Trophoblast cell (in vitro differentiated cells and primary cell): ENCODE data around the gene MMP25.
A peak's percentile ranks its signal among the peaks of the same experiment; 100 is the strongest.

Source experiments
- DNase-seq, 2 donors: peaks; one replicate each; pipeline ENCODE4 v3.0.0-alpha.2; 2016
- H2AFZ ChIP-seq: 2 replicates; pipeline ENCODE4 v1.6.1; 2013; ENCODE audit warnings: low read length, moderate library complexity, mild to moderate bottlenecking; ENCODE audit not compliant: insufficient read depth, poor library complexity
- H2AK5ac ChIP-seq: 2 replicates; pipeline ENCODE4 v1.6.1; 2013; ENCODE audit warnings: mild to moderate bottlenecking, low read length
- H2BK120ac ChIP-seq: 2 replicates; pipeline ENCODE4 v1.6.1; 2013; ENCODE audit warnings: low read length, mild to moderate bottlenecking, moderate library complexity; ENCODE audit not compliant: insufficient read depth, poor library complexity
- H2BK12ac ChIP-seq: 2 replicates; pipeline ENCODE4 v1.6.1; 2013; ENCODE audit warnings: mild to moderate bottlenecking, low read length, moderate library complexity
- H2BK5ac ChIP-seq: 2 replicates; pipeline ENCODE4 v1.6.1; 2013; ENCODE audit warnings: low read length, low read depth, moderate library complexity, mild to moderate bottlenecking; ENCODE audit not compliant: poor library complexity
- H3K14ac ChIP-seq: 2 replicates; pipeline ENCODE4 v1.6.1; 2013; ENCODE audit warnings: mild to moderate bottlenecking, low read length
- H3K18ac ChIP-seq: 2 replicates; pipeline ENCODE4 v1.6.1; 2013; ENCODE audit warnings: mild to moderate bottlenecking, low read length
- H3K23ac ChIP-seq: 2 replicates; pipeline ENCODE4 v1.6.1; 2013; ENCODE audit warnings: low read length
- H3K27ac ChIP-seq: 2 replicates; pipeline ENCODE4 v1.5.1; 2013; ENCODE audit warnings: low read depth, mild to moderate bottlenecking, inconsistent platforms, low read length, moderate library complexity
- H3K27me3 ChIP-seq: 2 replicates; pipeline ENCODE4 v1.6.1; 2013; ENCODE audit warnings: inconsistent platforms, mild to moderate bottlenecking, low read length, moderate library complexity; ENCODE audit not compliant: insufficient read depth
- H3K36me3 ChIP-seq, 2 experiments: 1 replicate in 1 of 2; 2 replicates in 1 of 2; pipeline ENCODE4 v1.6.1; 2013; ENCODE audit warnings: low read length in 2 of 2, mild to moderate bottlenecking in 2 of 2, moderate library complexity in 1 of 2; ENCODE audit not compliant: insufficient read depth in 2 of 2, control insufficient read depth in 1 of 2
- H3K4ac ChIP-seq: 2 replicates; pipeline ENCODE4 v1.6.1; 2013; ENCODE audit warnings: low read depth, mild to moderate bottlenecking, low read length, moderate library complexity
- H3K4me1 ChIP-seq, 2 experiments: 1 replicate in 1 of 2; 2 replicates in 1 of 2; pipeline ENCODE4 v1.6.1; 2013; ENCODE audit warnings: low read length in 2 of 2, mild to moderate bottlenecking in 2 of 2, moderate library complexity in 1 of 2; ENCODE audit not compliant: insufficient read depth in 2 of 2, control insufficient read depth in 1 of 2
- H3K4me2 ChIP-seq: 2 replicates; pipeline ENCODE4 v1.6.1; 2013; ENCODE audit warnings: inconsistent platforms, mild to moderate bottlenecking, low read length, moderate library complexity
- H3K4me3 ChIP-seq: 2 replicates; pipeline ENCODE4 v1.5.1; 2013; ENCODE audit warnings: mild to moderate bottlenecking, low read depth, low read length, inconsistent platforms
- H3K79me1 ChIP-seq: one replicate; pipeline ENCODE4 v1.6.1; 2013; ENCODE audit warnings: low read length
- H3K79me2 ChIP-seq: 2 replicates; pipeline ENCODE4 v1.6.1; 2013; ENCODE audit warnings: low read length, mild to moderate bottlenecking; ENCODE audit not compliant: control insufficient read depth, insufficient read depth, poor library complexity
- H3K9ac ChIP-seq: 2 replicates; pipeline ENCODE4 v1.6.1; 2013; ENCODE audit warnings: mild to moderate bottlenecking, low read length
- H3K9me3 ChIP-seq: 2 replicates; pipeline ENCODE4 v1.6.1; 2013; ENCODE audit warnings: low read depth, mild to moderate bottlenecking, control low read depth, inconsistent platforms, low read length; ENCODE audit not compliant: insufficient read depth
- H4K12ac ChIP-seq: 2 replicates; pipeline ENCODE4 v1.6.1; 2013; ENCODE audit warnings: low read depth, mild to moderate bottlenecking, low read length, moderate library complexity
- H4K8ac ChIP-seq: 2 replicates; pipeline ENCODE4 v1.6.1; 2013; ENCODE audit warnings: low read depth, mild to moderate bottlenecking, low read length, moderate library complexity
- H4K91ac ChIP-seq: one replicate; pipeline ENCODE4 v1.6.1; 2013; ENCODE audit warnings: low read depth, mild to moderate bottlenecking, low read length, moderate library complexity
- WGBS: extraction: QIAGEN DNeasy Blood & Tissue Kit; methylation state at CpG from one replicate; pipeline ENCODE4 v1.1.7; 2013; ENCODE audit warnings: missing lambda C conversion rate; ENCODE audit not compliant: insufficient read length, insufficient coverage; ENCODE audit errors: extremely low coverage; 5-methylcytosine and 5-hydroxymethylcytosine counted together

MMP25 gene

DNA sequence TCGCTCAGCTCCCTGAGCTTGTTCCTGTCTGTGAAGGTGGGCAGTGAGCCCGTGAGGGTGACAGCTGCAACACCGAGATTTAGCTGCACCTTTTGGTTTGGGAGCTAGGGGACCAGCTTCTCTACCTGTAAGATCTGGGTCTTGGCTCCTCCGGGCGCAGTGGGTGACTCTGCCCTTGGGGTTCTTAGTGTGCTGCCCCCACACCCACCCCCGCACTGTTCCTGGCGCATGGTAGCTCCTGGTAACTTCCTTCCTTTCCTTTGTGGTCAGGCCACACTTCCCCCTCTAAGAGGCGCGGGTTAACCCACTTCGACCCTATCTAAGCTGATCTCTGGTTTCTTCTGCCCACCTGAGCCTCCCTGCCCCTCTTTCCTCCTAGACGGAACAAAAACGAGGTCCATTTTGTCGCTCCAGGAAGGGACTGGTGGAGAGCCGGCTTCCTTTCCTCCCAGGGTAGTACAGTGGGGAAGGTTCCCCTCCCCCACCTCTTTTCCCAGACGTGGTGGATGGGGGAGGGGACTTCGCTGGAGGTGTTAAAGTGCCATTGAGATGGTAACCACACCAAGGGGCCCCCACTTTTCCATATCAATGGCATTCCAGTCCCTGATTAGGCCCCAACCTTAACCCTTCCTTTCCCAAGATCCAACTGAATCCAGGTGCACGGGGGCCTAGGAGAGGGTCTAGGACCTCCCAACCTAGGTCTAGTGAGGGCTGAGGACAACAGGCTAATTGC, 38.2 kb upstream of the MMP25 start:
- Histone ChIP-seq H4K91ac (peak overlapping the region; percentile 98), H3K14ac (peak overlapping the region; percentile 78), H3K79me1 (peaks cover 45% of the 10 kb centered on the region), H3K18ac (peak overlapping the region; percentile 89), H3K9ac (no peak overlapping the region), H2BK120ac (peak overlapping the region; percentile 87), H3K36me3 (no peaks in the 10 kb centered on the region), H3K4me2 (peak overlapping the region; percentile 45), H3K27ac (peak overlapping the region; percentile 100), H2AK5ac (peak overlapping the region; percentile 89), H3K79me2 (peaks cover 9% of the 10 kb centered on the region), H3K9me3 (no peaks in the 10 kb centered on the region), H4K8ac (peak overlapping the region; percentile 72), H2BK5ac (peak overlapping the region; percentile 98), H2AFZ (peak overlapping the region; percentile 50), H3K23ac (no peak overlapping the region), H4K12ac (peak overlapping the region; percentile 38), H3K27me3 (no peaks in the 10 kb centered on the region), H3K4me3 (no peak overlapping the region), H2BK12ac (peak overlapping the region; percentile 85), H3K4me1 (peaks cover 40 to 59% of the 10 kb centered on the region in 2 experiments), H3K4ac (peak overlapping the region; percentile 35)
- DNase-seq: no peak
- no CpG with 5 or more reads among the region's 17 CpGs for WGBS

DNA sequence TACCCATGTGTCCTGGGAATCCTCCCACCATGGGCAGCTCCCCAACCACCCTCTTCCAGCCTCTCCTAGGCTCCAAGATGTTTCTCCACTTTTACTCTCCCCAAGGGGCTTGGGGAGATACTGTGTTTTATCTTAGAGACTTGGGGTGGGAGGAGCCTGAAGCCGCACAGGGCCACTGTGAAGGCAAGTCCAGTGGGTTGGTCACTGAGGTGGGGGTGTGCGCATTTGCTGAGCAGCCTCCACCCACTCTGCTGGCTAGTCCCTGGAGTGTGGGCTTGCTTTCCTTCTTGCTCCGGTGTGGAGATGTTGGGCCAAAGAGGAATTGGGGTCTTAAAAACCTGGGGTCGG, 37.7 kb upstream of the MMP25 start:
- Histone ChIP-seq H3K27me3 (no peaks in the 10 kb centered on the region), H2BK12ac (peak overlapping the region; percentile 85), H3K14ac (peak overlapping the region; percentile 78), H3K36me3 (no peaks in the 10 kb centered on the region), H2AK5ac (peak overlapping the region; percentile 89), H4K12ac (peak overlapping the region; percentile 54), H3K4me3 (no peak overlapping the region), H2BK120ac (peak overlapping the region; percentile 87), H3K9ac (no peak overlapping the region), H3K9me3 (no peaks in the 10 kb centered on the region), H3K4me2 (peak overlapping the region; percentile 45), H3K27ac (peak overlapping the region; percentile 100), H3K79me1 (peaks cover 45% of the 10 kb centered on the region), H4K8ac (peak overlapping the region; percentile 72), H2BK5ac (peak overlapping the region; percentile 98), H2AFZ (peak overlapping the region; percentile 10), H3K4ac (peak overlapping the region; percentile 35), H3K23ac (no peak overlapping the region), H4K91ac (peak overlapping the region; percentile 98), H3K18ac (peak overlapping the region; percentile 89), H3K79me2 (peaks cover 9% of the 10 kb centered on the region), H3K4me1 (peaks cover 46 to 65% of the 10 kb centered on the region in 2 experiments)
- no CpG with 5 or more reads among the region's 4 CpGs for WGBS
- no peak for DNase-seq

DNA sequence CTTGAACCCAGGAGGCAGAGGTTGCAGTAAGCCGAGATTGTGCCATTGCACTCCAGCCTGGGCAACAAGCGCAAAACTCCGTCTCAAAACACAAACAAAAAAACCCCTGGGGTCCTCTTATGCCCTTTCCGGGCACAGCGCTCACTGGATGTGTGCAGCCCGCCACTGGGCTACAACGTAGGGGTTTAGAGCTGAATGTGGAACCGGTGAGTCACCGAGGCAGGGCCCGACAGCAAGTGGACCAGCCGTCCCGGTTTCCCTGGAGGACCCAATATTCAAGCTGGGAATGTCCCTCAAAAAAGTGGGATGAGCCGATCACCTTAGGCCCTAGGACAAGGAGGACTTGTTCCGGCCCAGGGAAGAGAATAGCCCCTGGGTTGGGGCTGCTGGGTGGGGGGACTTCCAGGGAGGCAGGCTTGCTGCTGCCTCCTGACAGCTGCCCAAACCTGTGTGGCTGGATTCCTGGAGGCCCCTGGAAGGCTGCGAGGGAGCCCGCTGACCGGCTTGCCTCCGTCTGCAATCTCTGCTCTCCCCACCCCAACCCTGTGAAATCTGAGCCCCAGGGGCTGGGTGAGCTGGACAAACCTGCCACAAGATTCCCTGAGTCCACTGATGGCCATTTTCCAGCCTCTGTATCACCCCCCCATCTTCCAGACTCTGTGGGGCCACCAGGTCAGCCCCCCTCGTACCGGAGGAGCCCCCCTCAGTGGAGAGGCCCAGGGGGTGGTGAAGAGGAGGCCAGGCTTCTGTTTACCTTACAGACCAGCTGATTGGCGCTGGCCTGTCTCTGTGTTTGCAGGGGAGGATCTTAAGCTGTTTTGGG, 36.6 kb upstream of the MMP25 start:
- Histone ChIP-seq H3K14ac (peak overlapping the region; percentile 94), H3K4me3 (no peak overlapping the region), H3K18ac (peak overlapping the region; percentile 73), H3K4me2 (peak overlapping the region; percentile 67), H3K4ac (peak overlapping the region; percentile 41), H3K9me3 (no peaks in the 10 kb centered on the region), H2BK12ac (peak overlapping the region; percentile 80), H4K91ac (peak overlapping the region; percentile 98), H3K23ac (no peak overlapping the region), H3K9ac (no peak overlapping the region), H3K36me3 (peaks cover 7% of the 10 kb centered on the region in 2 experiments), H3K79me1 (peaks cover 45% of the 10 kb centered on the region), H3K27me3 (no peaks in the 10 kb centered on the region), H3K4me1 (peaks cover 54 to 73% of the 10 kb centered on the region in 2 experiments), H2BK120ac (peak overlapping the region; percentile 87), H3K79me2 (peaks cover 9% of the 10 kb centered on the region), H2AK5ac (peak overlapping the region; percentile 49), H4K12ac (no peak overlapping the region), H2AFZ (no peak overlapping the region), H3K27ac (peak overlapping the region; percentile 100), H4K8ac (peak overlapping the region; percentile 90), H2BK5ac (peak overlapping the region; percentile 98)
- WGBS: no CpG with 5 or more reads among the region's 21 CpGs
- DNase-seq: peak; percentile 96 to 98

DNA sequence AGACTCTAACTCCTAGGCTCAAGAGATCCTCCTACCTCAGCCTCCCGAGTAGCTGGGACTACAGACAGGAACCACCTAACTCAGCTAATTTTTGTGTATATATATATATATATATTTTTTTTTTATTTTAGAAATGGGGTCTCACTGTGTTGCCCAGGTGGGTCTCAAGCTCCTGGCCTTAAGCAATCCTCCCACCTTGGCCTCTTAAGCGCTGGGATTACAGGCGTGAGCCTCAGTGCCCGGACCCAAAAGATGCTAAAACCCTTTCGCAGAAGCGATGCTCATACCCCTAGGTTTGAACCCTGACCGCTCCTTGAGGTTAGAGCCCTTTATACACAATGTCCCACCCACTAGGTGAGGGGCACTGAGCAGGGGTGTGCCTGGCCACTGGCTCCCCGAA, 35.9 kb upstream of the MMP25 start:
- peak overlapping the region; percentile 77 for H2BK120ac ChIP-seq
- peak overlapping the region; percentile 55 for H3K18ac ChIP-seq
- no peaks in the 10 kb centered on the region for H3K27me3 ChIP-seq
- H3K23ac ChIP-seq: no peak overlapping the region
- peaks cover 56 to 76% of the 10 kb centered on the region in 2 experiments for H3K4me1 ChIP-seq
- peaks cover 14 to 15% of the 10 kb centered on the region in 2 experiments for H3K36me3 ChIP-seq
- H2AFZ ChIP-seq: no peak overlapping the region
- peak overlapping the region; percentile 98 for H2BK12ac ChIP-seq
- peaks cover 9% of the 10 kb centered on the region for H3K79me2 ChIP-seq
- H2BK5ac ChIP-seq: peak overlapping the region; percentile 84
- H3K4ac ChIP-seq: peak overlapping the region; percentile 25
- no peak overlapping the region for H3K4me3 ChIP-seq
- peak overlapping the region; percentile 8 for H4K8ac ChIP-seq
- H4K12ac ChIP-seq: no peak overlapping the region
- peak overlapping the region; percentile 51 for H3K4me2 ChIP-seq
- peak overlapping the region; percentile 86 for H4K91ac ChIP-seq
- no peak overlapping the region for H3K9ac ChIP-seq
- DNase-seq: no peak
- peaks cover 45% of the 10 kb centered on the region for H3K79me1 ChIP-seq
- no peaks in the 10 kb centered on the region for H3K9me3 ChIP-seq
- WGBS: no CpG with 5 or more reads among the region's 8 CpGs
- H2AK5ac ChIP-seq: peak overlapping the region; percentile 93
- peak overlapping the region; percentile 71 for H3K14ac ChIP-seq
- peak overlapping the region; percentile 94 for H3K27ac ChIP-seq
